SK-N-SH treated with all-trans-retinoic acid at 6 μM for 48 hours (cell line): ENCODE measurements around the gene SLC66A1.
A peak's percentile ranks its signal among the peaks of the same experiment; 100 is the strongest.

Experiments used
- ATAC-seq: fragments of 200-7000 bp; cut with Tn5 transposase; 3 replicates; pipeline ENCODE4 v1.9.1; 2020; ENCODE audit warnings: mild to moderate bottlenecking, moderate library complexity
- ARNTL ChIP-seq: fragments of 450-650 bp; formaldehyde crosslinking; IDR thresholded peaks from 2 replicates; pipeline ENCODE4 v1.5.0; 2020; ENCODE audit warnings: low read depth, mild to moderate bottlenecking, moderate library complexity, borderline replicate concordance
- BACH2 ChIP-seq: fragments of 250-450 bp; sonication (Bioruptor Pico); IDR thresholded peaks from 2 replicates; pipeline ENCODE4 v1.9.0; 2021; ENCODE audit warnings: mild to moderate bottlenecking, borderline replicate concordance
- CREB5 ChIP-seq: fragments of 250-450 bp; sonication (Bioruptor Pico); IDR thresholded peaks from 2 replicates; pipeline ENCODE4 v1.5.1; 2020; ENCODE audit warnings: low read depth, mild to moderate bottlenecking, moderate library complexity
- CSDC2 ChIP-seq: fragments of 250-450 bp; sonication (Bioruptor Pico); IDR thresholded peaks from 2 replicates; pipeline ENCODE4 v1.5.0; 2020; ENCODE audit warnings: mild to moderate bottlenecking, moderate library complexity
- CSRNP3 ChIP-seq: fragments of 250-450 bp; sonication (Bioruptor Pico); IDR thresholded peaks from 2 replicates; pipeline ENCODE4 v1.5.1; 2021; ENCODE audit warnings: mild to moderate bottlenecking, moderate library complexity
- ESRRG ChIP-seq: fragments of 250-450 bp; sonication (Bioruptor Pico); IDR thresholded peaks from 2 replicates; pipeline ENCODE4 v1.6.1; 2021; ENCODE audit warnings: mild to moderate bottlenecking
- GLIS3 ChIP-seq: fragments of 250-450 bp; sonication (Bioruptor Pico); IDR thresholded peaks from 2 replicates; pipeline ENCODE4 v1.5.0; 2020; ENCODE audit warnings: mild to moderate bottlenecking, moderate library complexity
- ISL1 ChIP-seq: fragments of 250-450 bp; sonication (Bioruptor Pico); IDR thresholded peaks from 2 replicates; pipeline ENCODE4 v2.1.2; 2022; ENCODE audit warnings: mild to moderate bottlenecking, moderate library complexity
- OSR1 ChIP-seq: fragments of 250-450 bp; sonication (Bioruptor Pico); IDR thresholded peaks from 2 replicates; pipeline ENCODE4 v1.8.0; 2022; ENCODE audit warnings: moderate library complexity, mild to moderate bottlenecking, inconsistent platforms
- PATZ1 ChIP-seq: fragments of 250-450 bp; sonication (Bioruptor Pico); IDR thresholded peaks from 2 replicates; pipeline ENCODE4 v1.8.0; 2020; ENCODE audit warnings: mild to moderate bottlenecking, moderate library complexity, borderline replicate concordance
- POU6F1 ChIP-seq: fragments of 250-450 bp; sonication (Bioruptor Pico); IDR thresholded peaks from 2 replicates; pipeline ENCODE4 v1.8.0; 2021; ENCODE audit warnings: low read depth, mild to moderate bottlenecking, moderate library complexity, borderline replicate concordance
- PPARA ChIP-seq: fragments of 250-450 bp; sonication (Bioruptor Pico); IDR thresholded peaks from 2 replicates; pipeline ENCODE4 v1.5.0; 2020; ENCODE audit warnings: mild to moderate bottlenecking, borderline replicate concordance
- RARB ChIP-seq: fragments of 250-450 bp; sonication (Bioruptor Pico); IDR thresholded peaks from 2 replicates; pipeline ENCODE4 v1.8.0; 2021; ENCODE audit warnings: mild to moderate bottlenecking, moderate library complexity
- SNAI2 ChIP-seq: fragments of 250-450 bp; sonication (Bioruptor Pico); IDR thresholded peaks from 2 replicates; pipeline ENCODE4 v1.5.0; 2020; ENCODE audit warnings: mild to moderate bottlenecking, moderate library complexity
- TCF4 ChIP-seq: fragments of 250-450 bp; sonication (Bioruptor Pico); IDR thresholded peaks from 2 replicates; pipeline ENCODE4 v1.8.0; 2021; ENCODE audit warnings: mild to moderate bottlenecking, moderate library complexity, borderline replicate concordance
- TOX ChIP-seq: fragments of 250-450 bp; sonication (Bioruptor Pico); IDR thresholded peaks from 2 replicates; pipeline ENCODE4 v1.8.0; 2021; ENCODE audit warnings: mild to moderate bottlenecking, moderate library complexity, borderline replicate concordance
- TSHZ2 ChIP-seq: fragments of 250-450 bp; sonication (Bioruptor Pico); IDR thresholded peaks from 2 replicates; pipeline ENCODE4 v1.5.0; 2020; ENCODE audit warnings: mild to moderate bottlenecking, moderate library complexity
- ZC3H10 ChIP-seq: fragments of 250-450 bp; sonication (Bioruptor Pico); IDR thresholded peaks from 2 replicates; pipeline ENCODE4 v1.5.1; 2021; ENCODE audit warnings: mild to moderate bottlenecking, moderate library complexity
- ZFP3 ChIP-seq: fragments of 250-450 bp; sonication (Bioruptor Pico); IDR thresholded peaks from 2 replicates; pipeline ENCODE4 v1.5.0; 2020; ENCODE audit warnings: mild to moderate bottlenecking, moderate library complexity
- ZFP30 ChIP-seq: fragments of 450-650 bp; formaldehyde crosslinking; IDR thresholded peaks from 2 replicates; pipeline ENCODE4 v1.5.0; 2022; ENCODE audit warnings: mild to moderate bottlenecking, moderate library complexity
- ZNF565 ChIP-seq: fragments of 450-650 bp; formaldehyde crosslinking; conservative IDR thresholded peaks from 2 replicates; pipeline ENCODE4 v1.5.0; 2020; ENCODE audit warnings: low read depth, mild to moderate bottlenecking, moderate library complexity
- ZNF70 ChIP-seq: fragments of 450-650 bp; formaldehyde crosslinking; IDR thresholded peaks from 2 replicates; pipeline ENCODE4 v1.5.0; 2020; ENCODE audit warnings: mild to moderate bottlenecking, moderate library complexity
- ZNF8 ChIP-seq: fragments of 450-650 bp; formaldehyde crosslinking; IDR thresholded peaks from 2 replicates; pipeline ENCODE4 v1.5.0; 2020; ENCODE audit warnings: mild to moderate bottlenecking, moderate library complexity

SLC66A1 gene

GRCh38 chr1:19344372-19344810, 32.3 kb downstream of the SLC66A1 start:
- TF ChIP-seq TOX = no peak
- ATAC-seq = peak; percentile 80

GRCh38 chr1:19344831-19345230, 32.7 kb downstream of the SLC66A1 start:
- TF ChIP-seq TSHZ2 (CRISPR knock-in tag) (no peak), CSRNP3 (CRISPR knock-in tag) (no peak), CREB5 (CRISPR knock-in tag) (no peak), TOX (no peak), PPARA (no peak), CSDC2 (CRISPR knock-in tag) (no peak), ZNF70 (CRISPR knock-in tag) (no peak), ZC3H10 (CRISPR knock-in tag) (no peak), TCF4 (CRISPR knock-in tag) (no peak), SNAI2 (CRISPR knock-in tag) (no peak), ZFP30 (CRISPR knock-in tag) (no peak), GLIS3 (CRISPR knock-in tag) (no peak), BACH2 (CRISPR knock-in tag) (no peak), PATZ1 (CRISPR knock-in tag) (no peak), ARNTL (CRISPR knock-in tag) (no peak), ZNF565 (no peak), ESRRG (CRISPR knock-in tag) (no peak), ZNF8 (no peak), ISL1 (CRISPR knock-in tag) (no peak), OSR1 (CRISPR knock-in tag) (no peak)
- ATAC-seq = no peak

- TF ChIP-seq ZFP3 (CRISPR knock-in tag) = no peak
- TF ChIP-seq BACH2 (CRISPR knock-in tag) = no peak
- no peak for TF ChIP-seq CSDC2 (CRISPR knock-in tag)
- no peak for TF ChIP-seq TSHZ2 (CRISPR knock-in tag)
- no peak for TF ChIP-seq RARB
- no peak for TF ChIP-seq PATZ1 (CRISPR knock-in tag)
- TF ChIP-seq ISL1 (CRISPR knock-in tag) = no peak
- TF ChIP-seq POU6F1 (CRISPR knock-in tag) = no peak
- ATAC-seq = no peak
These were observed 33.3 kb downstream of the SLC66A1 start for GRCh38 chr1:19345391-19345790.
